Measurements from ENCODE around the gene GPN3. TPM values are rescaled to one million over a fixed set of nuclear protein-coding genes. Genes with fewer than 3 reads are reported as not detected.

GPN3 gene
- total and polyA plus RNA-seq, 2 of the 8 experiments (the other 6 are each of a cell fraction or from before 2014, with no cell fraction given): 49.7 to 52.9 TPM

GRCh38 chr12:110501399-110501751, 33.3 kb upstream of the GPN3 start:
- Histone ChIP-seq H3K36me3 (ENCODE audit: control insufficient read depth in 2 of 4, insufficient read depth in 4 of 4, low read length in 3 of 4) (peaks cover 0 to 2% (median under 1%) of the 10 kb centered on the region in 4 experiments; a peak in 1 of 8 replicates), H3K79me1 (ENCODE audit: low read depth, low read length) (no peaks in the 10 kb centered on the region), H3K79me2 (ENCODE audit: control insufficient read depth in 1 of 2, insufficient read depth in 2 of 2, low read length in 2 of 2) (peaks cover 0 to 19% of the 10 kb centered on the region in 2 experiments; a peak in 2 of 4 replicates), H3K27ac (ENCODE audit: low read depth, low read length) (no peak overlapping the region), H3K4ac (replicated peaks; ENCODE audit: insufficient read length, low read depth, low read length) (no peak overlapping the region), H4K8ac (ENCODE audit: extremely low read depth, insufficient read depth, low read length) (no peak overlapping the region), H3K23ac (ENCODE audit: insufficient read length) (no peak overlapping the region), H3K56ac (replicated peaks; ENCODE audit: insufficient read length, low read depth, low read length) (no peak overlapping the region), H2AFZ (ENCODE audit: low read length) (peak overlapping the region; percentile 72), H3K9me3 (ENCODE audit: insufficient read depth in 2 of 2, low read depth in 1 of 2, low read length in 1 of 2) (peaks cover 4 to 5% of the 10 kb centered on the region in 2 experiments; a peak in 2 of 4 replicates), H4K5ac (ENCODE audit: insufficient read length, low read depth, low read length) (no peak overlapping the region), H3K9ac (replicated peaks in 1 of 4; ENCODE audit: extremely low read depth in 1 of 4, low read depth in 3 of 4, low read length in 3 of 4) (peak overlapping the region; percentile 52 to 82 (median 67)), H2BK120ac (replicated peaks; ENCODE audit: low read depth, low read length) (no peak overlapping the region), H3K14ac (ENCODE audit: insufficient read length) (no peak overlapping the region), H3K4me1 (replicated peaks in 1 of 4; ENCODE audit: control insufficient read depth in 3 of 4, insufficient read depth in 4 of 4, low read length in 3 of 4) (no peaks in the 10 kb centered on the region), H3K18ac (ENCODE audit: extremely low read depth, low read length) (no peak overlapping the region), H4K91ac (replicated peaks; ENCODE audit: insufficient read length, low read length) (no peak overlapping the region), H2BK20ac (ENCODE audit: low read length) (no peak overlapping the region), H2BK12ac (ENCODE audit: low read depth, low read length) (no peak overlapping the region), H3K23me2 (ENCODE audit: low read depth, low read length) (peaks cover 4% of the 10 kb centered on the region; the same call in 1 of the 2 replicates), H4K20me1 (replicated peaks in 1 of 2; ENCODE audit: control insufficient read depth in 1 of 2, insufficient read depth in 2 of 2, low read length in 2 of 2) (no peaks in the 10 kb centered on the region), H3K4me3 (ENCODE audit: extremely low read depth in 1 of 4, insufficient read depth in 2 of 4, low read depth in 3 of 4, low read length in 4 of 4) (peak overlapping the region; percentile 83 to 94 (median 93)), H2BK15ac (ENCODE audit: low read length) (no peak overlapping the region), H2BK5ac (ENCODE audit: low read depth, low read length) (0 out of 2 replicates have a peak overlapping the region, but pooled peaks have one; percentile 9), H3K27me3 (replicated peaks in 1 of 4; ENCODE audit: control insufficient read depth in 3 of 4, extremely low read depth in 1 of 4, insufficient read depth in 3 of 4, low read length in 3 of 4) (peaks cover 3 to 13% (median 12%) of the 10 kb centered on the region in 4 experiments), H3K4me2 (ENCODE audit: insufficient read depth in 1 of 2, low read depth in 2 of 2, low read length in 2 of 2) (peak overlapping the region; percentile 70 to 82), H2AK5ac (ENCODE audit: low read depth, low read length) (no peak overlapping the region)
- TF ChIP-seq JUND (IDR thresholded peaks at IDR 0.05; ENCODE audit: low read length) (no peak), SIN3A (conservative IDR thresholded peaks at IDR 0.05 in 1 of 2, IDR thresholded peaks at IDR 0.05 in 1 of 2; ENCODE audit: low read depth in 1 of 2, low read length in 2 of 2) (0 out of 4 replicates have a peak, but pooled peaks of 1 of the 2 experiments have one; percentile 35), TAF1 (IDR thresholded peaks at IDR 0.05; ENCODE audit: low read depth, low read length) (no peak), EGR1 (IDR thresholded peaks at IDR 0.05; ENCODE audit: borderline replicate concordance, low read depth, low read length) (no peak), SP4 (IDR thresholded peaks at IDR 0.05; ENCODE audit: low read length) (no peak)
- ChIA-PET CTCF (ENCODE audit: partially characterized antibody) (interaction anchor here (1.6 to 1.8 kb wide), 3 partner anchors 52 to 102 kb away, joined by 4 to 6 read pairs (median 4); partner anchors contain the start of gene ARPC3), POLR2A (ENCODE audit: partially characterized antibody) (interaction anchor here (0.9 to 2.9 kb wide), 7 partner anchors 15 to 121 kb away, joined by 3 to 29 read pairs (median 3); partner anchors contain the start of genes FAM216A and GPN3)
- 3% methylated on average over 17 of the region's 17 CpGs; no CpG with 5 or more reads in 1 of the 2 experiments for WGBS, 2 experiments (ENCODE audit: extremely low coverage in 1 of 2, insufficient coverage in 1 of 2, insufficient read length in 1 of 2, insufficient replicate concordance in 2 of 2, low coverage in 1 of 2, low lambda C conversion rate in 2 of 2, missing lambda C conversion rate in 1 of 2)
- FAIRE-seq: no peak
- DNase-seq (ENCODE audit: low read depth in 1 of 2, low spot score in 2 of 2): no peak

Data from H1 (cell line).